Neural progenitor cell (in vitro differentiated cells): ENCODE data around the gene PCSK2. TPM values are rescaled to one million over a fixed set of nuclear protein-coding genes. Genes with fewer than 3 reads are reported as not detected.

Source experiments
- DNase-seq: peaks from one replicate; pipeline ENCODE4 v3.0.0-alpha.2; 2016; ENCODE audit warnings: low spot score
- H2AFZ ChIP-seq: fragments of 200-600 bp; sonication (generic); replicated peaks from 2 replicates; pipeline ENCODE4 v1.6.1; 2016; ENCODE audit warnings: antibody characterized with exemption
- H3F3A ChIP-seq: fragments of 200-600 bp; sonication (generic); 2 replicates; pipeline ENCODE4 v1.6.1; 2016; ENCODE audit warnings: antibody characterized with exemption, low read depth
- H3K27ac ChIP-seq: fragments of 200-600 bp; sonication (generic); 2 replicates; pipeline ENCODE4 v1.5.1; 2016; ENCODE audit warnings: mild to moderate bottlenecking
- H3K27me3 ChIP-seq: fragments of 200-600 bp; sonication (generic); 2 replicates; pipeline ENCODE4 v1.6.1; 2016; ENCODE audit warnings: mild to moderate bottlenecking, moderate library complexity
- H3K36me3 ChIP-seq: fragments of 200-600 bp; sonication (generic); 2 replicates; pipeline ENCODE4 v1.5.1; 2016
- H3K4me1 ChIP-seq: fragments of 200-600 bp; sonication (generic); 2 replicates; pipeline ENCODE4 v1.6.1; 2016; ENCODE audit warnings: mixed run types
- H3K4me2 ChIP-seq: fragments of 200-600 bp; sonication (generic); 2 replicates; pipeline ENCODE4 v1.6.1; 2016
- H3K4me3 ChIP-seq: fragments of 200-600 bp; sonication (generic); 2 replicates; pipeline ENCODE4 v1.5.1; 2016
- H3K79me2 ChIP-seq: fragments of 200-600 bp; sonication (generic); 2 replicates; pipeline ENCODE4 v1.6.1; 2016; ENCODE audit warnings: low read depth
- H3K9ac ChIP-seq: fragments of 200-600 bp; sonication (generic); 2 replicates; pipeline ENCODE4 v1.6.1; 2016
- H3K9me3 ChIP-seq: fragments of 200-600 bp; sonication (generic); 2 replicates; pipeline ENCODE4 v1.5.1; 2016; ENCODE audit warnings: low read depth
- H4K20me1 ChIP-seq: fragments of 200-600 bp; sonication (generic); 2 replicates; pipeline ENCODE4 v1.6.1; 2016; ENCODE audit warnings: low read depth
- H3K27ac Mint-ChIP-seq: 3 replicates; pipeline ENCODE4 v1.8.0; 2021; ENCODE audit warnings: mixed read lengths
- H3K27me3 Mint-ChIP-seq: 2 replicates; pipeline ENCODE4 v1.8.0; 2022; ENCODE audit warnings: low read depth, mild to moderate bottlenecking, inconsistent platforms, moderate library complexity, mixed read lengths; ENCODE audit not compliant: insufficient read depth
- H3K36me3 Mint-ChIP-seq: 3 replicates; pipeline ENCODE4 v1.8.0; 2021; ENCODE audit warnings: mixed read lengths
- H3K4me1 Mint-ChIP-seq: 3 replicates; pipeline ENCODE4 v1.8.0; 2021; ENCODE audit warnings: mixed read lengths
- H3K4me3 Mint-ChIP-seq: 3 replicates; pipeline ENCODE4 v1.8.0; 2021; ENCODE audit warnings: mild to moderate bottlenecking, moderate library complexity, mixed read lengths
- H3K9me3 Mint-ChIP-seq: 3 replicates; pipeline ENCODE4 v1.8.0; 2020; ENCODE audit warnings: mixed read lengths
- CTCF ChIP-seq: fragments of 200-600 bp; sonication (generic); IDR thresholded peaks from 2 replicates; pipeline ENCODE4 v1.5.1; 2017; ENCODE audit warnings: antibody characterized with exemption, mild to moderate bottlenecking
- EZH2 ChIP-seq: fragments of 200-600 bp; sonication (generic); IDR thresholded peaks from 2 replicates; pipeline ENCODE4 v1.6.1; 2017; ENCODE audit warnings: antibody characterized with exemption, mild to moderate bottlenecking, moderate library complexity
- EZH2phosphoT487 ChIP-seq: fragments of 200-600 bp; sonication (generic); IDR thresholded peaks from 2 replicates; pipeline ENCODE4 v1.6.1; 2017; ENCODE audit warnings: antibody characterized with exemption
- total RNA-seq: library from RNA; depleted of rRNA; stranded (reverse); fragments of >200 nt; gene quantifications from 2 replicates; pipeline ENCODE4 v1.2.3, GENCODE V29; 2015; ENCODE audit warnings: low replicate concordance

PCSK2 gene
- total RNA-seq, 1 donor from 2014 or later = 0.07 TPM

DNA sequence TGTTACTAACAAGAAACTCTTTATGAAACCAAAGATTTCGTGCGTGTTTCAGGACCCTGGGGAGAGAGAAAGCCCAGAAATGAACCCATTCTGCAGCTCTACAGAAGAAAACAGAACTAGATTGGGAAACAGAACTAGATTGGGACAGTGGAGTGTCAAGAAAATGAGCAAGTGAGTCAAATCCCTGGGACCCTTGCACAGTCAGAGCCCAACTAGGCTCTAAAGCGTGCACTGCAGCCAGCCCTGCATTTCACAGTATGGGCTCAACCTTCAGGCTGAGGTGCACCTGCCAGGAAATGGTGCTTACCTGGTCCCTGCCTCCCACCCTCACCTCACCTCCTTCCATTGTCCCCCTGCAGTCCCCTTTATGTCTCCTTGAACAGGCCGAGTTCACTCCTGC, 264.6 kb downstream of the PCSK2 start:
- no peaks in the 10 kb centered on the region for H3K4me1 Mint-ChIP-seq
- Histone ChIP-seq H3K4me1 (no peaks in the 10 kb centered on the region), H4K20me1 (no peaks in the 10 kb centered on the region), H3K4me3 (no peak overlapping the region), H3K79me2 (no peaks in the 10 kb centered on the region), H3K4me2 (no peak overlapping the region), H3K36me3 (no peaks in the 10 kb centered on the region), H3K9me3 (no peaks in the 10 kb centered on the region), H3K27ac (no peak overlapping the region), H3F3A (no peaks in the 10 kb centered on the region), H3K27me3 (no peaks in the 10 kb centered on the region), H2AFZ (no peak overlapping the region), H3K9ac (no peak overlapping the region)
- H3K27me3 Mint-ChIP-seq = peaks cover 7% of the 10 kb centered on the region
- TF ChIP-seq EZH2phosphoT487 = no peak
- TF ChIP-seq CTCF = no peak
- no peak for TF ChIP-seq EZH2
- DNase-seq = no peak
- no peak overlapping the region for H3K27ac Mint-ChIP-seq
- H3K4me3 Mint-ChIP-seq = no peak overlapping the region
- no peaks in the 10 kb centered on the region for H3K9me3 Mint-ChIP-seq
- peaks cover 1% of the 10 kb centered on the region for H3K36me3 Mint-ChIP-seq

DNA sequence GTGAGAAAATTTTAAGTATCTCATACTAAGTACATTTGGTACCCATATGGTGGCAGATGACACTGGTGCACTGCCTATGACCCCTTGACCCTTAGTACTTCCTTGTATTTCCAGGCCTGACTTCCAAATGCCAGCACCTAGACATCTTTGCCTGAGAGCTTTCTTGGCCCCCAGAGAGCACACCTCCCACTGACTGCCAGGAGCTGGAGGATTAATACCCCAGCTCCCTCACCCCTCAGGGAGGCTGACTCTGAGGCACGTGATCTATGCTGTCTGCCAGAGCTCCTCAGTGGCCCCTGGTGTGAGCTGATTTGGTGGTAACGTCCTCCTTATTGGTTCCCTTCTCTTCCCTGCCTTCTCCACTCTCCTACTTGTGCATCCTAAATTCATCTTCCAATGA, 266.3 kb downstream of the PCSK2 start:
- H3K27me3 ChIP-seq = no peaks in the 10 kb centered on the region
- no peak overlapping the region for H3K9ac ChIP-seq
- no peak overlapping the region for H3K4me3 ChIP-seq
- Mint-ChIP-seq H3K9me3 (no peaks in the 10 kb centered on the region), H3K36me3 (peaks cover 1% of the 10 kb centered on the region), H3K27ac (peak overlapping the region; percentile 39), H3K27me3 (peaks cover 10% of the 10 kb centered on the region), H3K4me1 (no peaks in the 10 kb centered on the region), H3K4me3 (no peak overlapping the region)
- no peaks in the 10 kb centered on the region for H3K79me2 ChIP-seq
- DNase-seq = no peak
- H2AFZ ChIP-seq = no peak overlapping the region
- no peak overlapping the region for H3K4me2 ChIP-seq
- H3K4me1 ChIP-seq = no peaks in the 10 kb centered on the region
- H3F3A ChIP-seq = no peaks in the 10 kb centered on the region
- TF ChIP-seq EZH2 (no peak), CTCF (no peak), EZH2phosphoT487 (no peak)
- H4K20me1 ChIP-seq = no peaks in the 10 kb centered on the region
- no peaks in the 10 kb centered on the region for H3K36me3 ChIP-seq
- no peak overlapping the region for H3K27ac ChIP-seq
- no peaks in the 10 kb centered on the region for H3K9me3 ChIP-seq

DNA sequence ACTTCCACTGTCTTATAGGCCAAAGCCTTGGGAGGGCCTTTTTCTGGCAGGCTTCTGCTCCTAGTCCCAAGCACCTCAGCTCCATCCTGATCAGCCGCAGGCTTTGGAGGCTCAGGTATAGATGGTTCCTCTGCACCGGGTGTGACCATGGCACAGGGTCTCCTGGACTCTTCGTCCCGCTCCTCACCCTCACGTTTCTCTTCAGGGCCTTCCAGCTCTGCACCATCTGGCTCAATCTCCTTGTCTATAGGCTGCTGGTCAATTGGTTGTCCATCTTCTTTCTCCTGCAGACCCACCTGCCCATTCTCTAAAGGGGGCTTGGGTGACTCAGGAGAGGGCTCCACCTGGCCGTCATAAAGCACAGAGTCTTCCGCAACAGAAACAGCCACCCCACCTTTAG, 267.4 kb downstream of the PCSK2 start:
- H3K4me1 Mint-ChIP-seq = no peaks in the 10 kb centered on the region

More for the DNA sequence above, 267.4 kb downstream of the PCSK2 start:
- H3K9me3 ChIP-seq = no peaks in the 10 kb centered on the region
- no peaks in the 10 kb centered on the region for H3K36me3 ChIP-seq
- no peak overlapping the region for H3K4me2 ChIP-seq
- no peak overlapping the region for H3K9ac ChIP-seq
- H3K4me1 ChIP-seq = no peaks in the 10 kb centered on the region
- no peaks in the 10 kb centered on the region for H3K27me3 ChIP-seq
- no peak overlapping the region for H2AFZ ChIP-seq
- Mint-ChIP-seq H3K9me3 (no peaks in the 10 kb centered on the region), H3K36me3 (peaks cover 1% of the 10 kb centered on the region), H3K27ac (no peak overlapping the region), H3K27me3 (peaks cover 13% of the 10 kb centered on the region), H3K4me3 (no peak overlapping the region)
- TF ChIP-seq EZH2 (no peak), CTCF (no peak), EZH2phosphoT487 (no peak)
- H3K4me3 ChIP-seq = no peak overlapping the region
- no peaks in the 10 kb centered on the region for H3K79me2 ChIP-seq
- no peaks in the 10 kb centered on the region for H3F3A ChIP-seq
- H3K27ac ChIP-seq = no peak overlapping the region
- H4K20me1 ChIP-seq = no peaks in the 10 kb centered on the region
- no peak for DNase-seq
